ENCODE data around the gene FBXL7.

FBXL7 gene

GRCh38 chr5:15621094-15621493, 121.1 kb downstream of the FBXL7 start:
- DNase-seq, result no peak

- DNase-seq, result no peak
Observed at GRCh38 chr5:15623794-15624193, 123.8 kb downstream of the FBXL7 start.

GRCh38 chr5:15627109-15627508, 127.1 kb downstream of the FBXL7 start:
- DNase-seq, result no peak

GRCh38 chr5:15627647-15628046, 127.7 kb downstream of the FBXL7 start:
- no peak for DNase-seq

- DNase-seq, result no peak
Observed at GRCh38 chr5:15630441-15630840, 130.5 kb downstream of the FBXL7 start.

- DNase-seq, result no peak
Observed at GRCh38 chr5:15634591-15635288, 134.8 kb downstream of the FBXL7 start.

- no peak for DNase-seq
Observed at GRCh38 chr5:15635289-15635616, 135.3 kb downstream of the FBXL7 start.

GRCh38 chr5:15637345-15637744, 137.4 kb downstream of the FBXL7 start:
- no peak for DNase-seq

- DNase-seq, result no peak
Observed at GRCh38 chr5:15637886-15638285, 137.9 kb downstream of the FBXL7 start.

- no peak for DNase-seq
Observed at GRCh38 chr5:15638296-15638695, 138.3 kb downstream of the FBXL7 start.

- DNase-seq, result no peak
Observed at GRCh38 chr5:15639288-15639687, 139.3 kb downstream of the FBXL7 start.

- DNase-seq, result no peak
Observed at GRCh38 chr5:15640116-15640515, 140.1 kb downstream of the FBXL7 start.

- no peak for DNase-seq
Observed at GRCh38 chr5:15643731-15644130, 143.8 kb downstream of the FBXL7 start.

- no peak for DNase-seq
Observed at GRCh38 chr5:15645381-15646160, 145.6 kb downstream of the FBXL7 start.

- DNase-seq, result no peak
Observed at GRCh38 chr5:15646371-15646770, 146.4 kb downstream of the FBXL7 start.

- DNase-seq, result no peak
Observed at GRCh38 chr5:15647251-15647650, 147.3 kb downstream of the FBXL7 start.

GRCh38 chr5:15650266-15650665, 150.3 kb downstream of the FBXL7 start:
- DNase-seq, result no peak

- no peak for DNase-seq
Observed at GRCh38 chr5:15654779-15655178, 154.8 kb downstream of the FBXL7 start.

- no peak for DNase-seq
Observed at GRCh38 chr5:15655683-15656082, 155.7 kb downstream of the FBXL7 start.

GRCh38 chr5:15664961-15665360, 165.0 kb downstream of the FBXL7 start:
- DNase-seq, result no peak

GRCh38 chr5:15669826-15670225, 169.8 kb downstream of the FBXL7 start:
- no peak for DNase-seq

- DNase-seq, result no peak
Observed at GRCh38 chr5:15674716-15675115, 174.7 kb downstream of the FBXL7 start.

- DNase-seq, result no peak
Observed at GRCh38 chr5:15676591-15676990, 176.6 kb downstream of the FBXL7 start.

GRCh38 chr5:15679161-15679560, 179.2 kb downstream of the FBXL7 start:
- no peak for DNase-seq

- no peak for DNase-seq
Observed at GRCh38 chr5:15680455-15680854, 180.5 kb downstream of the FBXL7 start.

All from DMS53 (cell line).